ENCODE results near the gene FIS1.
"Not testable (repeated sequence)": the region's sequence is repeated elsewhere in the genome, so short reads cannot be mapped to it uniquely, and the experiment has no call there.

FIS1 gene

DNA sequence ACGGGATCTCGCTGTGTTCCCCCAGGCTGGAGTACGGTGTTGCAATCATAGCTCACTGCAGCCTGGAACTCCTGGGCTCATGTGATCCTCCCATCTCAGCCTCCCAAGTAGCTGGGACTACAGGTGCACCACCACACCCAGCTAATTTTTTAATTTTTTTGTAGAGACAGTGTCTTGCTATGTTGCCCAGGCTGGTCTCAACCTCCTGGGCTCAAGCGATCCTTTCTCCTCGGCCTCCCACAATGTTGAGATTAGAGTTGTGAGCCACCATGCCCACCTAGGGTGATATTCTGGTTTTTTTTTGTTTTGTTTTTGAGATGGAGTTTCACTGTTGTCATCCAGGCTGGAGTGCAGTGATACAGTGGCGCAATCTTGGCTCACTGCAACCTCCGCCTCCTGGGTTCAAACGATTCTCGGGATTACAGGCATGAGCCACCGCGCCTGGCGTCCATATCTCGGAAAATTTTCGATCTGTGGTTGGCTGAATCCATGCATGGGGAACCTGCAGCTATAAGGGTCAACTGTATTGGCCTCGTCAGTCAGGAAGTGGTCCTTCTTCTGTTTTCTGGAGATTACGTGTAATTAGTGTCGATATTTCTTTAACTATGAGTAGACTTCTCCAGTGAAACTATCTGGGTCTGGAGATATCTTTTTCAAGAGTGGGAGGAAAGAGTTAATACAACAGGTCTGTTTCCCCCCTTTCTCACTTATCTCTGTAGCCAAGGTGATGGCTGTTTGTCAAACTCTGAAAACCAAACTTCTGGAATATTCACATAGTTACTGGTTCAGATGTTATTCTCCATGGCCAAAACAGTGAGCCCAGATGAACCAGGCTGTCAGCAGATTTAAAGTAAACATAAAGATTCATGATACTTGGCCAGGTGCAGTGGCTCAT, 21.0 kb upstream of the FIS1 start:
- H3K36me3 ChIP-seq (ENCODE audit: control insufficient read depth, insufficient read depth, low read length): no peaks in the 10 kb centered on the region
- H2BK5ac ChIP-seq (ENCODE audit: low read length): no peak overlapping the region
- no peaks in the 10 kb centered on the region for H3K27me3 ChIP-seq (ENCODE audit: insufficient read depth, low read length, poor library complexity)
- no peaks in the 10 kb centered on the region for H3K4me1 ChIP-seq (ENCODE audit: control insufficient read depth, low read depth, low read length)
- H3K4me3 ChIP-seq (ENCODE audit: low read length): no peak overlapping the region
- no peaks in the 10 kb centered on the region for H3K79me2 ChIP-seq (ENCODE audit: control insufficient read depth, insufficient read depth, low read length)
- no peak overlapping the region for H2AK5ac ChIP-seq (ENCODE audit: low read length)
- H3K79me1 ChIP-seq (ENCODE audit: low read length): no peaks in the 10 kb centered on the region
- no CpG with 5 or more reads among the region's 17 CpGs for WGBS (ENCODE audit: extremely low coverage, insufficient coverage, low lambda C conversion rate)
- H3K23ac ChIP-seq (ENCODE audit: low read length): no peak overlapping the region
- no peak overlapping the region for H3K56ac ChIP-seq (ENCODE audit: low read length)
- no peak overlapping the region for H3K9ac ChIP-seq (ENCODE audit: low read length)
- H3K18ac ChIP-seq (ENCODE audit: low read length): no peak overlapping the region
- no peak overlapping the region for H4K5ac ChIP-seq (ENCODE audit: low read length)
- H3K27ac ChIP-seq (ENCODE audit: low read depth, low read length): no peak overlapping the region
- H2BK15ac ChIP-seq (replicated peaks; ENCODE audit: low read depth): no peak overlapping the region
- no peak for DNase-seq
- no peak overlapping the region for H2BK120ac ChIP-seq (ENCODE audit: low read depth, low read length)
- no peak overlapping the region for H3K4ac ChIP-seq (ENCODE audit: low read depth, low read length)
- no peak overlapping the region for H4K8ac ChIP-seq (ENCODE audit: low read depth, low read length)
- H3K4me2 ChIP-seq (ENCODE audit: low read length): no peak overlapping the region

DNA sequence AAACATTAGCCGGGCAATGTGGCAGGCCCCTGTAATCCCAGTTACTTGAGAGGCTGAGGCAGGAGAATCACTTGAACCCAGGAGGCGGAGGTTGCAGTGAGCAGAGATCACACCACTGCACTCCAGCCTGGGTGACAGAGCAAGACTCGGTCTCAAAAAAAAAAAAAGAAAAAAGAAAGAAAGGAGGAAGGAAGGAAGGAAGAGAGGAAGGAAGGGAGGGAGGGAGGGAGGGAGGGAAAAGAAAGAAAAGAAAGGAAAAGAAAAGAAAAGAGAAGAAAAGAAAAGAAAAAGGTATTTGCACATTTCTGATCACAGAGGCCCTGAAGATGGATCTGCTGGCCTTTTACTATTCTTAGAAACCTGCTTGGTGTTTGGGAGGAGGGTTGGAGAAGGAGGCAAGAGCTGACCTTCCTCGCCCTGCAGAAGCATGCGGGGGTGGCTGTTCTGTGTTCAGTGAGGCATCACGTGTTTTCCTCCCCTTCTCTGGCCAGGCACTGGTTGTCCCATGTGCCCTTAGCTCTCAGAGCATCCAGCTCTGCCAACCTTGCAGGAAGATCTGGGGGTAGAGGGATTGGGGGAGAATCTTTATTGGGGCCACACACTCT, 19.3 kb upstream of the FIS1 start:
- H3K56ac ChIP-seq (ENCODE audit: low read length); H3K4me2 ChIP-seq (ENCODE audit: low read length); H4K8ac ChIP-seq (ENCODE audit: low read depth, low read length); H3K18ac ChIP-seq (ENCODE audit: low read length); H3K4me3 ChIP-seq (ENCODE audit: low read length); H3K27me3 ChIP-seq (ENCODE audit: insufficient read depth, low read length, poor library complexity); H3K79me1 ChIP-seq (ENCODE audit: low read length); H2AK5ac ChIP-seq (ENCODE audit: low read length); H3K79me2 ChIP-seq (ENCODE audit: control insufficient read depth, insufficient read depth, low read length); H2BK120ac ChIP-seq (ENCODE audit: low read depth, low read length); H3K4ac ChIP-seq (ENCODE audit: low read depth, low read length); H2BK5ac ChIP-seq (ENCODE audit: low read length); H3K23ac ChIP-seq (ENCODE audit: low read length); H3K27ac ChIP-seq (ENCODE audit: low read depth, low read length); H3K36me3 ChIP-seq (ENCODE audit: control insufficient read depth, insufficient read depth, low read length); H3K9ac ChIP-seq (ENCODE audit: low read length); H2BK15ac ChIP-seq (replicated peaks; ENCODE audit: low read depth); DNase-seq; H4K5ac ChIP-seq (ENCODE audit: low read length); H3K4me1 ChIP-seq (ENCODE audit: control insufficient read depth, low read depth, low read length): not testable (repeated sequence)
- WGBS (ENCODE audit: extremely low coverage, insufficient coverage, low lambda C conversion rate): no CpG with 5 or more reads among the region's 6 CpGs

DNA sequence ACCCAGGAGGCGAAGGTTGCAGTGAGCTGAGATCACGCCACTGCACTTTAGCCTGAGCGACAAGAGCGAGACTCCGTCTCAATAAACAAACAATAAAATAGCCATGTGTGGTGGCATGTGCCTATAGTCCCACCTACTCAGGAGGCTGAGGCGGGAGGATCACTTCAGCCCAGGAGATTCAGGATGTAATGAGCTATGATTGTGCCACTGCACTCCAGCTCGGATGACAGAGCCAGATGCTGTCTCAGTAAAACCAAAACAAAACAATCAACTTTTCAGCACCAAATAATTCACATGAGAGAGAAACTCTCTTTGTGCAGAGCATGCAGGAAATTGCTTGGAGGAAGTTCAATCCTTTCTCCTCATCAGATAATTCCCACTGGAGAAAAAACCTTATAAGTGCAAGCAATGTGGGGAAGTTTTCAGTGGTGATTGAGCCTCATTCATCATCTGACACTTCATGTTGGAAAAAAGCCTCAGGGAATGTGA, 13.4 kb upstream of the FIS1 start:
- no CpG with 5 or more reads among the region's 7 CpGs for WGBS (ENCODE audit: extremely low coverage, insufficient coverage, low lambda C conversion rate)
- H2AK5ac ChIP-seq (ENCODE audit: low read length): no peak overlapping the region

GRCh38 chr7:101255796-101256195, 10.9 kb upstream of the FIS1 start:
- H3K79me2 ChIP-seq (ENCODE audit: control insufficient read depth, insufficient read depth, low read length): peaks cover 9% of the 10 kb centered on the region
- no peak overlapping the region for H2BK15ac ChIP-seq (replicated peaks; ENCODE audit: low read depth)
- DNase-seq: no peak
- no peak overlapping the region for H3K4ac ChIP-seq (ENCODE audit: low read depth, low read length)
- no peak overlapping the region for H2BK120ac ChIP-seq (ENCODE audit: low read depth, low read length)
- no peak overlapping the region for H3K4me2 ChIP-seq (ENCODE audit: low read length)
- no peak overlapping the region for H4K5ac ChIP-seq (ENCODE audit: low read length)
- WGBS (ENCODE audit: extremely low coverage, insufficient coverage, low lambda C conversion rate): no CpG with 5 or more reads among the region's 4 CpGs
- H4K8ac ChIP-seq (ENCODE audit: low read depth, low read length): no peak overlapping the region
- H3K23ac ChIP-seq (ENCODE audit: low read length): no peak overlapping the region
- no peak overlapping the region for H3K4me3 ChIP-seq (ENCODE audit: low read length)
- no peaks in the 10 kb centered on the region for H3K27me3 ChIP-seq (ENCODE audit: insufficient read depth, low read length, poor library complexity)
- no peak overlapping the region for H3K9ac ChIP-seq (ENCODE audit: low read length)
- no peak overlapping the region for H3K56ac ChIP-seq (ENCODE audit: low read length)
- H2BK5ac ChIP-seq (ENCODE audit: low read length): no peak overlapping the region
- H2AK5ac ChIP-seq (ENCODE audit: low read length): no peak overlapping the region
- no peak overlapping the region for H3K27ac ChIP-seq (ENCODE audit: low read depth, low read length)
- no peaks in the 10 kb centered on the region for H3K36me3 ChIP-seq (ENCODE audit: control insufficient read depth, insufficient read depth, low read length)
- no peaks in the 10 kb centered on the region for H3K4me1 ChIP-seq (ENCODE audit: control insufficient read depth, low read depth, low read length)
- H3K18ac ChIP-seq (ENCODE audit: low read length): no peak overlapping the region
- H3K79me1 ChIP-seq (ENCODE audit: low read length): peaks cover 3% of the 10 kb centered on the region

More for the DNA sequence above, 13.4 kb upstream of the FIS1 start:
- Histone ChIP-seq H4K5ac (ENCODE audit: low read length) (no peak overlapping the region), H3K4me3 (ENCODE audit: low read length) (no peak overlapping the region), H2BK120ac (ENCODE audit: low read depth, low read length) (no peak overlapping the region), H3K27me3 (ENCODE audit: insufficient read depth, low read length, poor library complexity) (no peaks in the 10 kb centered on the region), H3K36me3 (ENCODE audit: control insufficient read depth, insufficient read depth, low read length) (no peaks in the 10 kb centered on the region), H3K27ac (ENCODE audit: low read depth, low read length) (no peak overlapping the region), H3K9ac (ENCODE audit: low read length) (no peak overlapping the region), H3K79me1 (ENCODE audit: low read length) (no peaks in the 10 kb centered on the region), H3K4me2 (ENCODE audit: low read length) (no peak overlapping the region), H3K79me2 (ENCODE audit: control insufficient read depth, insufficient read depth, low read length) (no peaks in the 10 kb centered on the region), H3K18ac (ENCODE audit: low read length) (no peak overlapping the region), H3K4ac (ENCODE audit: low read depth, low read length) (no peak overlapping the region), H3K4me1 (ENCODE audit: control insufficient read depth, low read depth, low read length) (no peaks in the 10 kb centered on the region), H2BK15ac (replicated peaks; ENCODE audit: low read depth) (no peak overlapping the region), H2BK5ac (ENCODE audit: low read length) (no peak overlapping the region), H3K23ac (ENCODE audit: low read length) (no peak overlapping the region), H4K8ac (ENCODE audit: low read depth, low read length) (no peak overlapping the region), H3K56ac (ENCODE audit: low read length) (no peak overlapping the region)
- DNase-seq: no peak

GRCh38 chr7:101253199-101253598, 8.3 kb upstream of the FIS1 start:
- not testable (repeated sequence) for H4K8ac ChIP-seq (ENCODE audit: low read depth, low read length); H3K4me2 ChIP-seq (ENCODE audit: low read length); H3K18ac ChIP-seq (ENCODE audit: low read length); H3K23ac ChIP-seq (ENCODE audit: low read length); H3K4me1 ChIP-seq (ENCODE audit: control insufficient read depth, low read depth, low read length); H3K27me3 ChIP-seq (ENCODE audit: insufficient read depth, low read length, poor library complexity); H3K27ac ChIP-seq (ENCODE audit: low read depth, low read length); H2BK15ac ChIP-seq (replicated peaks; ENCODE audit: low read depth); H2BK5ac ChIP-seq (ENCODE audit: low read length); H4K5ac ChIP-seq (ENCODE audit: low read length); DNase-seq; H3K79me1 ChIP-seq (ENCODE audit: low read length); H2BK120ac ChIP-seq (ENCODE audit: low read depth, low read length); H2AK5ac ChIP-seq (ENCODE audit: low read length); H3K4me3 ChIP-seq (ENCODE audit: low read length); H3K36me3 ChIP-seq (ENCODE audit: control insufficient read depth, insufficient read depth, low read length); H3K56ac ChIP-seq (ENCODE audit: low read length); H3K9ac ChIP-seq (ENCODE audit: low read length); H3K4ac ChIP-seq (ENCODE audit: low read depth, low read length)
- no CpG with 5 or more reads among the region's 5 CpGs for WGBS (ENCODE audit: extremely low coverage, insufficient coverage, low lambda C conversion rate)
- peaks cover 14% of the 10 kb centered on the region for H3K79me2 ChIP-seq (ENCODE audit: control insufficient read depth, insufficient read depth, low read length)
